ENCODE results near the gene CUL4A.
"Not testable (repeated sequence)": the region's sequence is repeated elsewhere in the genome, so short reads cannot be mapped to it uniquely, and the experiment has no call there.

DNA sequence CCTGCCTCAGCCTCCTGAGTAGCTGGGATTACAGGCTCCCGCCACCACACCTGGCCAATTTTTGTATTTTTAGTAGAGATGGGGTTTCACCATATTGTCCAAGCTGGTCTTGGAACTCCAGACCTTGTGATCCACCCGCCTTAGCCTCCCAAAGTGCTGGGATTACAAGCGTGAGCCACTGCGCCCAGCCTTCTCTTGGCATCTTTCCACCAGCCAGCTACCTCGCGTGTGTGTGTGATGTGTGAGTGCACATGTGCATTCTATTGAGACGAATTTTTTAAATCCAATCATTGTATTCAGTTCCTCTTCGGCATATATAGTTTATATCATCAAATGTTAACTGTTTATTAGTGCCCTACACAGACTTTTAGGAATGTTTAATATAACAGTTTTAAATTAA, 32.2 kb downstream of the CUL4A start:
- TF ChIP-seq, protein P1, sequence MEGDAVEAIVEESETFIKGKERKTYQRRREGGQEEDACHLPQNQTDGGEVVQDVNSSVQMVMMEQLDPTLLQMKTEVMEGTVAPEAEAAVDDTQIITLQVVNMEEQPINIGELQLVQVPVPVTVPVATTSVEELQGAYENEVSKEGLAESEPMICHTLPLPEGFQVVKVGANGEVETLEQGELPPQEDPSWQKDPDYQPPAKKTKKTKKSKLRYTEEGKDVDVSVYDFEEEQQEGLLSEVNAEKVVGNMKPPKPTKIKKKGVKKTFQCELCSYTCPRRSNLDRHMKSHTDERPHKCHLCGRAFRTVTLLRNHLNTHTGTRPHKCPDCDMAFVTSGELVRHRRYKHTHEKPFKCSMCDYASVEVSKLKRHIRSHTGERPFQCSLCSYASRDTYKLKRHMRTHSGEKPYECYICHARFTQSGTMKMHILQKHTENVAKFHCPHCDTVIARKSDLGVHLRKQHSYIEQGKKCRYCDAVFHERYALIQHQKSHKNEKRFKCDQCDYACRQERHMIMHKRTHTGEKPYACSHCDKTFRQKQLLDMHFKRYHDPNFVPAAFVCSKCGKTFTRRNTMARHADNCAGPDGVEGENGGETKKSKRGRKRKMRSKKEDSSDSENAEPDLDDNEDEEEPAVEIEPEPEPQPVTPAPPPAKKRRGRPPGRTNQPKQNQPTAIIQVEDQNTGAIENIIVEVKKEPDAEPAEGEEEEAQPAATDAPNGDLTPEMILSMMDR (IDR thresholded peaks at IDR 0.05) = not testable (repeated sequence)
- TF ChIP-seq POLR2A (IDR thresholded peaks at IDR 0.05) = not testable (repeated sequence)

Data from Peyer's patch (tissue), 4 donors.